Right lobe of liver (tissue), 4 donors: ENCODE measurements around the gene RGS7BP.

Experiments
- CTCF ChIP-seq, 4 donors: fragments of 200-600 bp in 3 of 4; fragments of 450-650 bp in 1 of 4; IDR thresholded peaks; one replicate each; pipeline versions ENCODE4 v1.5.1 to v1.8.0; 2016 to 2022; ENCODE audit warnings: antibody characterized with exemption in 4 of 4, mild to moderate bottlenecking in 2 of 4
- POLR2A ChIP-seq: fragments of 450-650 bp; IDR thresholded peaks from one replicate; pipeline ENCODE4 v1.6.1; 2017; ENCODE audit warnings: antibody characterized with exemption, mild to moderate bottlenecking
- donor health status: DM: no; HTN: no; CAD: no.
- donor health status: DM: no; HTN: no; CAD: no.
- donor health status: DM: no; HTN: yes; CAD: no.

DNA sequence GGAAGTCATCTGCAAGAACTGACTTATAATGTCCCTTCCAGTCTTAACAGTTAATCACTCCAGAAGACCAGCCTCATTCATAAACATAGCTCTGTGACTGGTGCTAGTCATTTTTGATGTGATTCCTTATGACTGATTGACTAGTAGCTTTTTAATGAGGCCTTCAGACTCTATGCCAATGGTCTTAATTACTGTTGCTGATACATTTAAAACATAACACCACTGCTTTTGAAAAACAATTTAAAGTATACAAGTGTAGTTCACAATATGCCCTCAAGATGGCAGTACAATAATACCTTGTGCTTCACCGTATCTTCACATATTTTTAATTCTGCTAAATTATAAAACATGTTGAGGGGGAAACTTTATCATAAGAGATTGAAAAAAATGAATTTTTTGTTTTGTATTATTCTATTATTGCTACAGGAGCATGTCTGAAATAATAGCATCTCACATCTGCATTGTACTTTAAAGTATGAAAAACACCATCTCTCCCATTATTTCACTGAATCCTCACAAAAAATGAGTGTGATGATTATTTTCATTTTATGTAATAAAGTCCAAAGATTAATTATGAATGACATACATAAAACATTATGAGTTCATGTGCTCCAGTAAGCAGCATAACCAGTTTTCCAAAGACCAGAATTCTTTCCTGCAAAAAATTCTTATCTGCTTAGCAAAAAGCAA is 129.3 kb downstream of the RGS7BP start:
- peak; percentile 75 to 84 (median 78) for TF ChIP-seq CTCF (IDR thresholded peaks at IDR 0.05)
- no peak for TF ChIP-seq POLR2A
